CD4-positive, alpha-beta T cell (primary cell): ENCODE results near the gene PDE7B. TPM values are rescaled to one million over a fixed set of nuclear protein-coding genes. Genes with fewer than 3 reads are reported as not detected.

Experiments used
- ATAC-seq: fragments of 200-7000 bp; cut with Tn5 transposase; one replicate; pipeline ENCODE4 v1.10.0; 2022; ENCODE audit warnings: mild to moderate bottlenecking; ENCODE audit not compliant: poor library complexity
- CTCF ChIA-PET: fragments of 350-600 bp; sonication (Branson Sonifier 250); formaldehyde crosslinking; loops from one replicate; lab custom pipeline; 2021; ENCODE audit warnings: antibody characterized with exemption, inconsistent platforms; lab: Charles Lee
- POLR2A ChIA-PET: fragments of 350-600 bp; sonication (Branson Sonifier 250); formaldehyde crosslinking; loops from one replicate; lab custom pipeline; 2021; ENCODE audit warnings: antibody characterized with exemption, inconsistent platforms; lab: Charles Lee
- DNase-seq, 14 experiments: peaks; one replicate each; pipeline ENCODE4 v3.0.0-alpha.2; 2013 to 2020; ENCODE audit warnings: mixed read lengths in 2 of 14
- H3K27ac ChIP-seq, 2 donors: one replicate each; pipeline versions ENCODE4 v1.5.1 to v1.7.0; 2013; ENCODE audit warnings: low read length in 2 of 2, low read depth in 1 of 2, mild to moderate bottlenecking in 1 of 2
- H3K27me3 ChIP-seq, 2 experiments: 1 replicate in 1 of 2; 2 replicates in 1 of 2; pipeline versions ENCODE4 v1.6.1 to v1.7.0; 2013; ENCODE audit warnings: low read length in 2 of 2, control low read depth in 1 of 2, mild to moderate bottlenecking in 1 of 2, moderate library complexity in 1 of 2; ENCODE audit not compliant: insufficient read depth in 2 of 2, control insufficient read depth in 1 of 2
- H3K36me3 ChIP-seq: one replicate; pipeline ENCODE4 v1.6.1; 2013; ENCODE audit warnings: low read length, control low read depth; ENCODE audit not compliant: insufficient read depth
- H3K4me1 ChIP-seq: one replicate; pipeline ENCODE4 v1.6.1; 2013; ENCODE audit warnings: low read length, control low read depth; ENCODE audit not compliant: insufficient read depth
- H3K4me3 ChIP-seq: one replicate; pipeline ENCODE4 v1.5.1; 2013; ENCODE audit warnings: mild to moderate bottlenecking, low read length, moderate library complexity
- H3K9me3 ChIP-seq, 2 experiments: 1 replicate in 1 of 2; 2 replicates in 1 of 2; pipeline versions ENCODE4 v1.6.1 to v1.7.0; 2013; ENCODE audit warnings: low read length in 2 of 2, mild to moderate bottlenecking in 2 of 2, control low read depth in 1 of 2, moderate library complexity in 1 of 2; ENCODE audit not compliant: control insufficient read depth in 1 of 2, insufficient read depth in 1 of 2
- H3K27ac Mint-ChIP-seq: one replicate; pipeline ENCODE4 v1.8.0; 2020; ENCODE audit warnings: mixed read lengths
- H3K27me3 Mint-ChIP-seq: one replicate; pipeline ENCODE4 v1.8.0; 2021; ENCODE audit warnings: mixed read lengths
- H3K36me3 Mint-ChIP-seq: one replicate; pipeline ENCODE4 v1.8.0; 2021; ENCODE audit warnings: low read depth, mixed read lengths
- H3K4me1 Mint-ChIP-seq: one replicate; pipeline ENCODE4 v1.8.0; 2021; ENCODE audit warnings: low read depth, mixed read lengths
- H3K4me3 Mint-ChIP-seq: one replicate; pipeline ENCODE4 v1.8.0; 2020; ENCODE audit warnings: mild to moderate bottlenecking, mixed read lengths
- H3K9me3 Mint-ChIP-seq: one replicate; pipeline ENCODE4 v1.8.0; 2020; ENCODE audit warnings: mixed read lengths
- CTCF ChIP-seq: fragments of 200-600 bp; IDR thresholded peaks from one replicate; pipeline ENCODE4 v1.8.0; 2022; ENCODE audit warnings: antibody characterized with exemption, mild to moderate bottlenecking
- intact Hi-C, 2 experiments: fragments of 100-400 bp; cut with DNase I in 1 of 2; cut with micrococcal nuclease in 1 of 2; formaldehyde crosslinking; loops; one replicate each; pipeline versions ENCODE4 v1.15.1 to v1.9.0; 2023 to 2025; cut with DNase I, micrococcal nuclease
- total RNA-seq, 174 experiments: library from RNA in 2 of 174; stranded (reverse) in 2 of 174; gene quantifications; one replicate each; pipeline ENCODE4 v1.2.3 and lab custom pipeline; 2021 to 2026

The PDE7B gene
- total RNA-seq, 2 experiments from 2014 or later = 0.25 to 0.34 TPM

GRCh38 chr6:136192902-136193301 is 341.4 kb downstream of the PDE7B start:
- Histone ChIP-seq H3K27ac (no peak overlapping the region), H3K36me3 (no peaks in the 10 kb centered on the region), H3K9me3 (peaks cover 0 to 6% of the 10 kb centered on the region in 2 experiments), H3K4me3 (no peak overlapping the region), H3K27me3 (no peaks in the 10 kb centered on the region), H3K4me1 (no peaks in the 10 kb centered on the region)
- Mint-ChIP-seq H3K4me3 (no peak overlapping the region), H3K27me3 (peaks cover 4% of the 10 kb centered on the region), H3K9me3 (no peaks in the 10 kb centered on the region), H3K4me1 (no peaks in the 10 kb centered on the region), H3K36me3 (no peaks in the 10 kb centered on the region), H3K27ac (no peak overlapping the region)
- no peak for ATAC-seq
- no peak for TF ChIP-seq CTCF
- DNase-seq = no peak
- intact Hi-C loops = no loop called here
- ChIA-PET POLR2A (no interaction called here), CTCF (interaction anchor here (0.9 kb wide), 1 partner anchor 10 kb away, joined by 4 read pairs; no protein-coding TSS in a partner anchor)

- Histone ChIP-seq H3K4me3 (no peak overlapping the region), H3K27me3 (no peaks in the 10 kb centered on the region), H3K36me3 (no peaks in the 10 kb centered on the region), H3K4me1 (no peaks in the 10 kb centered on the region), H3K27ac (no peak overlapping the region), H3K9me3 (no peaks in the 10 kb centered on the region)
- no peak for TF ChIP-seq CTCF
- intact Hi-C loops = no loop called here
- H3K4me1 Mint-ChIP-seq = no peaks in the 10 kb centered on the region
- ATAC-seq (no peak), DNase-seq (no peak)
- CTCF ChIA-PET = interaction anchor here (1.3 to 1.6 kb wide), 2 partner anchors 9 to 25 kb away, joined by 4 read pairs; no protein-coding TSS in a partner anchor
- no peak overlapping the region for H3K4me3 Mint-ChIP-seq
- H3K9me3 Mint-ChIP-seq = no peaks in the 10 kb centered on the region
- H3K27ac Mint-ChIP-seq = no peak overlapping the region
- no peaks in the 10 kb centered on the region for H3K36me3 Mint-ChIP-seq
- POLR2A ChIA-PET = no interaction called here
- no peaks in the 10 kb centered on the region for H3K27me3 Mint-ChIP-seq
Measured at GRCh38 chr6:136201732-136202131, 350.2 kb downstream of the PDE7B start.

- Mint-ChIP-seq H3K36me3 (no peaks in the 10 kb centered on the region), H3K4me1 (no peaks in the 10 kb centered on the region), H3K4me3 (no peak overlapping the region), H3K27ac (no peak overlapping the region), H3K9me3 (no peaks in the 10 kb centered on the region), H3K27me3 (no peaks in the 10 kb centered on the region)
- Histone ChIP-seq H3K27me3 (no peaks in the 10 kb centered on the region), H3K4me3 (no peak overlapping the region), H3K36me3 (no peaks in the 10 kb centered on the region), H3K27ac (no peak overlapping the region), H3K9me3 (no peaks in the 10 kb centered on the region), H3K4me1 (no peaks in the 10 kb centered on the region)
- CTCF ChIA-PET = no interaction called here
- TF ChIP-seq CTCF = no peak
- DNase-seq (no peak), ATAC-seq (no peak)
- intact Hi-C loops = no loop called here
- POLR2A ChIA-PET = no interaction called here
Measured at GRCh38 chr6:136208783-136209182, 357.3 kb downstream of the PDE7B start.
